Measurements from ENCODE around the gene LEFTY2. TPM values are rescaled to one million over a fixed set of nuclear protein-coding genes. Genes with fewer than 3 reads are reported as not detected.
"Not testable (repeated sequence)": the region's sequence is repeated elsewhere in the genome, so short reads cannot be mapped to it uniquely, and the experiment has no call there.

Gene LEFTY2
- total RNA-seq: not detected

- peaks cover 3% of the 10 kb centered on the region for H3K27me3 Mint-ChIP-seq (ENCODE audit: low read depth)
- ATAC-seq (no peak), DNase-seq (no peak)
- no peak within 1 kb of the TSS for H3K4me3 Mint-ChIP-seq
- H3K4me1 Mint-ChIP-seq (ENCODE audit: low read depth): peaks cover 12% of the 10 kb centered on the region
- no peaks in the 10 kb centered on the region for H3K9me3 Mint-ChIP-seq
- no peaks in the 10 kb centered on the region for H3K36me3 Mint-ChIP-seq (ENCODE audit: insufficient read depth)
Measured at GRCh38 chr1:225941187-225941941, at the start of gene LEFTY2. LEFTY2 (minus strand) TSS chr1:225941220; CDS start chr1:225941140, 80 bp downstream.

GRCh38 chr1:225987491-225988316 is 46.7 kb upstream of the LEFTY2 start:
- DNase-seq (no peak), ATAC-seq (peak in 1 of 2 donors; percentile 46)
- H3K36me3 Mint-ChIP-seq (ENCODE audit: insufficient read depth): peaks cover 51% of the 10 kb centered on the region

GRCh38 chr1:225981714-225982113 is 40.7 kb upstream of the LEFTY2 start:
- DNase-seq: no peak
- Mint-ChIP-seq H3K27me3 (ENCODE audit: low read depth) (no peaks in the 10 kb centered on the region), H3K4me1 (ENCODE audit: low read depth) (peaks cover 11% of the 10 kb centered on the region), H3K9me3 (no peaks in the 10 kb centered on the region), H3K4me3 (no peak overlapping the region), H3K36me3 (ENCODE audit: insufficient read depth) (peaks cover 36% of the 10 kb centered on the region)
- no peak for ATAC-seq

More at GRCh38 chr1:225987491-225988316, 46.7 kb upstream of the LEFTY2 start:
- H3K9me3 Mint-ChIP-seq: no peaks in the 10 kb centered on the region
- H3K4me3 Mint-ChIP-seq: no peak overlapping the region
- H3K27me3 Mint-ChIP-seq (ENCODE audit: low read depth): no peaks in the 10 kb centered on the region
- peaks cover 32% of the 10 kb centered on the region for H3K4me1 Mint-ChIP-seq (ENCODE audit: low read depth)

- Mint-ChIP-seq H3K27me3 (ENCODE audit: low read depth) (no peaks in the 10 kb centered on the region), H3K9me3 (no peaks in the 10 kb centered on the region), H3K4me3 (no peak overlapping the region), H3K36me3 (ENCODE audit: insufficient read depth) (peaks cover 25% of the 10 kb centered on the region), H3K4me1 (ENCODE audit: low read depth) (peaks cover 5% of the 10 kb centered on the region)
- no peak for DNase-seq
- ATAC-seq: no peak
Measured at GRCh38 chr1:225980005-225980836, 39.2 kb upstream of the LEFTY2 start.

- Mint-ChIP-seq H3K36me3 (ENCODE audit: insufficient read depth) (peaks cover 21% of the 10 kb centered on the region), H3K27me3 (ENCODE audit: low read depth) (no peaks in the 10 kb centered on the region), H3K9me3 (no peaks in the 10 kb centered on the region), H3K4me1 (ENCODE audit: low read depth) (peaks cover 5% of the 10 kb centered on the region), H3K4me3 (no peak overlapping the region)
- ATAC-seq: no peak
- no peak for DNase-seq
Measured at GRCh38 chr1:225979421-225979820, 38.4 kb upstream of the LEFTY2 start.

GRCh38 chr1:225977937-225978748 is 37.1 kb upstream of the LEFTY2 start:
- DNase-seq (no peak), ATAC-seq (no peak)
- peaks cover 5% of the 10 kb centered on the region for H3K4me1 Mint-ChIP-seq (ENCODE audit: low read depth)
- no peaks in the 10 kb centered on the region for H3K27me3 Mint-ChIP-seq (ENCODE audit: low read depth)
- H3K4me3 Mint-ChIP-seq: no peak overlapping the region
- H3K36me3 Mint-ChIP-seq (ENCODE audit: insufficient read depth): peaks cover 15% of the 10 kb centered on the region
- no peaks in the 10 kb centered on the region for H3K9me3 Mint-ChIP-seq

GRCh38 chr1:225975146-225975545 is 34.1 kb upstream of the LEFTY2 start:
- not testable (repeated sequence) for H3K36me3 Mint-ChIP-seq (ENCODE audit: insufficient read depth); DNase-seq; ATAC-seq; H3K9me3 Mint-ChIP-seq; H3K4me3 Mint-ChIP-seq; H3K27me3 Mint-ChIP-seq (ENCODE audit: low read depth); H3K4me1 Mint-ChIP-seq (ENCODE audit: low read depth)

- no peaks in the 10 kb centered on the region for H3K27me3 Mint-ChIP-seq (ENCODE audit: low read depth)
- H3K4me3 Mint-ChIP-seq: no peak overlapping the region
- H3K9me3 Mint-ChIP-seq: no peaks in the 10 kb centered on the region
- DNase-seq: no peak
- peaks cover 5% of the 10 kb centered on the region for H3K4me1 Mint-ChIP-seq (ENCODE audit: low read depth)
- H3K36me3 Mint-ChIP-seq (ENCODE audit: insufficient read depth): peaks cover under 1% of the 10 kb centered on the region
- no peak for ATAC-seq
Measured at GRCh38 chr1:225974454-225974853, 33.4 kb upstream of the LEFTY2 start.

GRCh38 chr1:225973158-225973557 is 32.1 kb upstream of the LEFTY2 start:
- Mint-ChIP-seq H3K4me3 (no peak overlapping the region), H3K4me1 (ENCODE audit: low read depth) (peaks cover 4% of the 10 kb centered on the region), H3K36me3 (ENCODE audit: insufficient read depth) (no peaks in the 10 kb centered on the region), H3K27me3 (ENCODE audit: low read depth) (no peaks in the 10 kb centered on the region), H3K9me3 (no peaks in the 10 kb centered on the region)
- no peak for DNase-seq
- no peak for ATAC-seq

- H3K4me1 Mint-ChIP-seq (ENCODE audit: low read depth): peaks cover 4% of the 10 kb centered on the region
- no peak for DNase-seq
- ATAC-seq: no peak
- H3K27me3 Mint-ChIP-seq (ENCODE audit: low read depth): no peaks in the 10 kb centered on the region
- no peaks in the 10 kb centered on the region for H3K36me3 Mint-ChIP-seq (ENCODE audit: insufficient read depth)
- H3K9me3 Mint-ChIP-seq: no peaks in the 10 kb centered on the region
- H3K4me3 Mint-ChIP-seq: no peak overlapping the region
Measured at GRCh38 chr1:225972344-225973152, 31.5 kb upstream of the LEFTY2 start.

- H3K27me3 Mint-ChIP-seq (ENCODE audit: low read depth); ATAC-seq; DNase-seq; H3K4me3 Mint-ChIP-seq; H3K4me1 Mint-ChIP-seq (ENCODE audit: low read depth); H3K36me3 Mint-ChIP-seq (ENCODE audit: insufficient read depth); H3K9me3 Mint-ChIP-seq: not testable (repeated sequence)
Measured at GRCh38 chr1:225970592-225971157, 29.7 kb upstream of the LEFTY2 start.

- not testable (repeated sequence) for H3K27me3 Mint-ChIP-seq (ENCODE audit: low read depth); DNase-seq; ATAC-seq; H3K4me1 Mint-ChIP-seq (ENCODE audit: low read depth); H3K9me3 Mint-ChIP-seq; H3K4me3 Mint-ChIP-seq; H3K36me3 Mint-ChIP-seq (ENCODE audit: insufficient read depth)
Measured at GRCh38 chr1:225969751-225970150, 28.7 kb upstream of the LEFTY2 start.

GRCh38 chr1:225965231-225965630 is 24.2 kb upstream of the LEFTY2 start:
- Mint-ChIP-seq H3K27me3 (ENCODE audit: low read depth) (peaks cover 6% of the 10 kb centered on the region), H3K4me3 (no peak overlapping the region), H3K9me3 (no peaks in the 10 kb centered on the region), H3K4me1 (ENCODE audit: low read depth) (no peaks in the 10 kb centered on the region), H3K36me3 (ENCODE audit: insufficient read depth) (no peaks in the 10 kb centered on the region)
- DNase-seq: no peak
- no peak for ATAC-seq
